SK-N-MC (cell line): Measurements from ENCODE around the gene FGD6.
"Not testable (repeated sequence)": the region's sequence is repeated elsewhere in the genome, so short reads cannot be mapped to it uniquely, and the experiment has no call there.

ENCODE experiments used
- DNase-seq: peaks from one replicate; pipeline ENCODE4 v3.0.0-alpha.2; 2011; ENCODE audit warnings: low read depth, low spot score
- H3K27ac ChIP-seq: fragments of 200-600 bp; sonication (generic); 2 replicates; pipeline ENCODE4 v1.5.1; 2016; ENCODE audit warnings: mixed run types
- H3K36me3 ChIP-seq: fragments of 200-600 bp; sonication (generic); 2 replicates; pipeline ENCODE4 v1.6.1; 2017; ENCODE audit warnings: antibody characterized with exemption, low read length, mixed read lengths; ENCODE audit not compliant: insufficient read depth
- H3K4me3 ChIP-seq: fragments of 200-600 bp; sonication (generic); 2 replicates; pipeline ENCODE4 v1.5.1; 2016
- H3K9ac ChIP-seq: fragments of 200-600 bp; sonication (generic); 2 replicates; pipeline ENCODE4 v1.8.0; 2017; ENCODE audit warnings: mixed run types, mixed read lengths; ENCODE audit not compliant: insufficient read length
- H3K9me3 ChIP-seq: fragments of 200-600 bp; sonication (generic); 2 replicates; pipeline ENCODE4 v1.6.1; 2017; ENCODE audit warnings: low read depth, mild to moderate bottlenecking, antibody characterized with exemption, low read length, moderate library complexity, mixed read lengths
- EZH2 ChIP-seq: fragments of 200-600 bp; sonication (generic); IDR thresholded peaks from one replicate; pipeline ENCODE4 v1.6.1; 2017; ENCODE audit warnings: antibody characterized with exemption
- FOXP2 ChIP-seq: optimal IDR thresholded peaks from 2 replicates; pipeline ENCODE3; 2011; ENCODE audit warnings: mild to moderate bottlenecking, moderate library complexity; ENCODE audit not compliant: insufficient read depth; ENCODE audit errors: extremely low read length, control extremely low read depth
- POLR2AphosphoS5 ChIP-seq: IDR thresholded peaks from 2 replicates; pipeline ENCODE4 v1.6.1; 2012; ENCODE audit warnings: mild to moderate bottlenecking, low read depth, low read length, borderline replicate concordance

The FGD6 gene

DNA sequence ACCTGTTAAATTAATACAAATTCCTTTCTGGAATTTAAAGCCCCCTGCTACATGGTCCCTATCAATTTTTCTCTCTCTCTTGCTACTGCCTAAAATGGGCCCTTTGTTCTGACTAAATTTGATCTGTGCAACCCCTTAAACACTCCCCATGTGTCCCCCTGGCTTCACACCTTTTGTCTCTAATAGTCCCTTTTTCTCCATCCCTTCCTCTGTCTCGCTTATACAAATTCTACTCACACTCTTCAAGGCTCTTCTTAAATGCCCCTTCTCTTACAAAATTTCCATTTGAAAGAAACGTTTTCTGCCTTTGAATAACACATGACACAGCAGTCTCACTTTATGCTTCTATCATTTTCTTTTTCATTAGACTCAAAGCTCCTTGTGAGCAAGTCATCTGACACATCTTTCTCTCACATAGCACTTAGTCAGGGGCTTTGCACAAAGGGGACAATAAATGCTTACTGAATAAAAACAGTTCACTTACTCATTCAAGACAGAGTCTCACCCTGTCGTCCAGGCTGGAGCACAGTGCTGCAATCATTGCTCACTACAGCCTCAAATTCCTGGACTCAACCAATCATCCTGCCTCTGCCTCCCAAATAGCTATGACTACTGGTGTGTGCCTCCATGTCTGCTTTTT is 102.4 kb downstream of the FGD6 start:
- Histone ChIP-seq H3K27ac (no peak overlapping the region), H3K9me3 (no peaks in the 10 kb centered on the region), H3K4me3 (no peak overlapping the region), H3K36me3 (no peaks in the 10 kb centered on the region), H3K9ac (no peak overlapping the region)
- DNase-seq, result no peak
- no peak for TF ChIP-seq POLR2AphosphoS5

- Histone ChIP-seq H3K4me3 (no peak overlapping the region), H3K36me3 (peaks cover 11% of the 10 kb centered on the region), H3K9ac (no peak overlapping the region), H3K27ac (no peak overlapping the region), H3K9me3 (no peaks in the 10 kb centered on the region)
- no peak for TF ChIP-seq FOXP2
- TF ChIP-seq POLR2AphosphoS5, result no peak
- no peak for TF ChIP-seq EZH2
- DNase-seq, result no peak
Observed at GRCh38 chr12:95107362-95107761, 109.9 kb downstream of the FGD6 start.

DNA sequence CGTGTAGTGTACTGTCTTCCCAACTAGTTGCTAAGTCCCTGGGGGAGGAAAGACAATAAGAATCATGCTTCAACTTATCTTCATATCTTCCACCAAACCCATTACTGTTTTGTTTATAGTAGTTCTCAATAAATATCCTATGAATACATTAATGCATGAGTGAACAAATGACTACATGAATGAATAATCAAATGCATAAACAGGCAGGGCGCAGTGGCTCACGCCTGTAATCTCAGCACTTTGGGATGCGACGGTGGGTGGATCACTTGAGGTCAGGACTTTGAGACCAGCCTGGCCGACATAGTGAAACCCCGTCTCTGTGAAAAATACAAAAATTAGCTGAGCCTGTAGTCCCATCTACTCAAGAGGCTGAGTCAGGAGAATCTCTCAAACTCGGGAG is 111.7 kb downstream of the FGD6 start:
- Histone ChIP-seq H3K36me3 (peaks cover 11% of the 10 kb centered on the region), H3K9ac (no peak overlapping the region), H3K9me3 (no peaks in the 10 kb centered on the region), H3K27ac (no peak overlapping the region), H3K4me3 (no peak overlapping the region)
- DNase-seq, result no peak
- TF ChIP-seq EZH2 (no peak), FOXP2 (no peak)

- H3K4me3 ChIP-seq, result no peak overlapping the region
- no peaks in the 10 kb centered on the region for H3K9me3 ChIP-seq
- no peak for DNase-seq
- H3K27ac ChIP-seq, result no peak overlapping the region
- TF ChIP-seq EZH2 (no peak), POLR2AphosphoS5 (no peak), FOXP2 (no peak)
- H3K9ac ChIP-seq, result no peak overlapping the region
- peaks cover 11% of the 10 kb centered on the region for H3K36me3 ChIP-seq
Observed at GRCh38 chr12:95104919-95105452, 112.3 kb downstream of the FGD6 start.

DNA sequence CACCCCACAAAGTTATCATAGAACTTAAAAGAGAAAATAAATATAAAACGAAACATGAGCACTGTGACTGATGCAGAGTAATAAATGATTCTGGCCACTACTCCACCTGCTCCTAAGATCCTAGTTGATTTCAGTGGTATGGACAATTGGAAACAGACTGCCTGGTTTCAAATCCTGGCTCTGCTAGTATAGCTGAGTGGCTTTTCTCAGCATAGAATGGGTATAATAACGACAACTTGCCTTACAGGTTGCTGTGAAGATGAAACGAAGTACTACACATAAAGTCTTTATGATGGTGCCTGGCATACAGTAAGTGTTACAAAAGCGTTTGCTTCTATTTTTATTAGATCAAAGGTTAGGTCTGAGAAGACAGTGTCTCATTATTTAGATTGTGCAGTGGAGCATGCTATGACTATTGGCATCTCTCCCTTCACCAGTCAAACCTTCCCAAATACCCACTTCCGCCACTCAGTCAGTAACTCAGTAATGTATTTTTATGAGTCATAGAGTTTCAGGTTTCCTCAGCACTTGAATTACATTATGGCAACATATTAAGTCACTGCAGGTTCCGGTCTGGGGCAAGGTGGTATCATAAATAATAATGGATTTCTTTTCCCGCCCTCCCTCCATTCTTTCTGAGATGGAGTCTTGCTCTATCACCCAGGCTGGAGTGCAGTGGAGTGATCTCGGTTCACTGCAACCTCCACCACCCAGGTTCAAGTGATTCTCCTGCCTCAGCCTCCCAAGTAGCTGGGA is 114.2 kb downstream of the FGD6 start:
- Histone ChIP-seq H3K9me3 (no peaks in the 10 kb centered on the region), H3K4me3 (no peak overlapping the region), H3K27ac (no peak overlapping the region), H3K9ac (no peak overlapping the region), H3K36me3 (peaks cover 11% of the 10 kb centered on the region)
- no peak for DNase-seq
- TF ChIP-seq POLR2AphosphoS5, result no peak
- no peak for TF ChIP-seq EZH2
- no peak for TF ChIP-seq FOXP2

- H3K36me3 ChIP-seq, H3K9me3 ChIP-seq, H3K4me3 ChIP-seq, DNase-seq, H3K9ac ChIP-seq, H3K27ac ChIP-seq: not testable (repeated sequence)
Observed at GRCh38 chr12:95101957-95102356, 115.3 kb downstream of the FGD6 start.

DNA sequence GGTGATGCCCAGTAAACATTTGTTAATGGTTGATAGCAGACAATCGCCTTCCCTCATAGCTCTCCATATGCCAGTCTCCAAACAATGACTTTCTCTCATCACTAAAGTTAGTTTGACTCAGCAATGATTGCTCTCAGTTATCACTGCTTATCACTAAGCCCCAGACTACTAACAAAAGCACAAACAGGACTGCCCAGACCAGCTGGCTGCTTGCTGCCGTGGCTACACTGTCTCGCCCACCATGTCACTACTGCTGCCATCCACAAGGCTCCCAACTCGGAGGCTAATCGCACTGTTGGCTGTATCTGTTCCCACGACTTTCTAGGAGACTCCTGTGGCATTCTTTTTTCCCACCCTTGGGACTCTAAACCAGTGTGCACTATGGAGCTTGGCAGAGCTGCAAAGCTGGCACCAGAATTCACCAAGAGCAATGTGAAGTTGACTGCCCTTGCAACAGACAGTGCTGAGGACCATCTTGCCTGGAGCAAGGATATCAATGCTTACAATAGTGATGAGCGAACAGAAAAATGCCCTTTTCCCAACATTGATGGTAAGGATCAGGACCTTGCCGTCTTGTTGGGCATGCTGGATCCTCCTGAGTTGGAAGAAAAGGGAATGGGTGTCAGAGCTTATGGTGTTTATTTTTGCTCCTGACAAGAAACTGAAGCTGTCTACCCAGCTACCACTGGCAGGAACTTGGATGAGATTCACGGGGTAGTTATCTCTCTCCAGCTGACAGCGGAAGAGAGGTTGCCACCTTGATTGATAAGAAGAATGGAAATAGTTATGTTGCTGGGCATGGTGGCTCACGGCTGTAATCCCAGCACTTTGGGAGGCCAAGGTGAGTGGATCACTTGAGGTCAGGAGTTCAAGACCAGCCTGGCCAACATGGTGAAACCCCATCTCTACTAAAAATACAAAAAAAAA is 116.7 kb downstream of the FGD6 start:
- no peak for TF ChIP-seq POLR2AphosphoS5
- no peak for TF ChIP-seq EZH2
- TF ChIP-seq FOXP2, result no peak
- Histone ChIP-seq H3K9ac (no peak overlapping the region), H3K27ac (no peak overlapping the region), H3K36me3 (peaks cover 5% of the 10 kb centered on the region), H3K4me3 (no peak overlapping the region), H3K9me3 (no peaks in the 10 kb centered on the region)
- no peak for DNase-seq

DNA sequence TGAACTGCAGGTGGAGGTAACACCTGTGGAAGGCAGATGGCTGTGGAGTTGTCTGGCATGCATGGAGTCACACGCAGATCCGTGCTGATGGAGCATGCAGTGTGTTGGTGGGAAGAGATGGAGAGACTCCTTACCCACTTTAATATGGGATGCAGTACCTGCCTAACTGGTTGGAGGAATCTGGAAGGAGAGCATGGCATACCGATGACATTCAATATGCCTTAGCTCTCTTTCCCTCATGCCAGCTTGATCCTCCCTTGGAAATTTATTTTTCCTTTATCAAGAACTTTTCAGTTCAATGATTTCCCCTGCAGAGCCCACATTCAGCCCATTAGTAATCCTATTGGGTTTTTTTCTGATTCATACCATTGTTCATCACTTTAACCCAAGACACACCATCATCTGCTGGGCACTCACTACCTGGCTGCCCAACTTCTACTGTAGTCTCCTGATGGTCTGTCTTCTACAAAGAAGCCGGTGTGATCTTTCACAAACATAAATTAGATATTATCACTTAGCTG is 117.9 kb downstream of the FGD6 start:
- H3K36me3 ChIP-seq, result peaks cover 5% of the 10 kb centered on the region
- H3K4me3 ChIP-seq, result no peak overlapping the region
- no peak for DNase-seq
- no peak overlapping the region for H3K27ac ChIP-seq
- H3K9me3 ChIP-seq, result no peaks in the 10 kb centered on the region
- H3K9ac ChIP-seq, result no peak overlapping the region
- TF ChIP-seq FOXP2 (no peak), POLR2AphosphoS5 (no peak), EZH2 (no peak)
